Mucosa of rectum (tissue), 2 donors: ENCODE data around the gene BCL11A.
A peak's percentile ranks its signal among the peaks of the same experiment; 100 is the strongest.

Source experiments
- H3K27ac ChIP-seq, 2 donors: one replicate each; pipeline ENCODE4 v1.7.0; 2013; ENCODE audit warnings: inconsistent platforms in 2 of 2, low read depth in 2 of 2, low read length in 2 of 2
- H3K27me3 ChIP-seq, 2 donors: one replicate each; pipeline ENCODE4 v1.7.0; 2013; ENCODE audit warnings: low read length in 2 of 2; ENCODE audit not compliant: control insufficient read depth in 2 of 2, insufficient read depth in 2 of 2
- H3K36me3 ChIP-seq, 2 donors: one replicate each; pipeline ENCODE4 v1.7.0; 2013; ENCODE audit warnings: low read length in 2 of 2; ENCODE audit not compliant: control insufficient read depth in 2 of 2, insufficient read depth in 2 of 2
- H3K4me1 ChIP-seq, 2 donors: one replicate each; pipeline ENCODE4 v1.7.0; 2013; ENCODE audit warnings: low read length in 2 of 2, mild to moderate bottlenecking in 1 of 2; ENCODE audit not compliant: control insufficient read depth in 2 of 2, insufficient read depth in 2 of 2
- H3K4me3 ChIP-seq, 2 donors: one replicate each; pipeline ENCODE4 v1.7.0; 2013; ENCODE audit warnings: low read length in 2 of 2
- H3K9ac ChIP-seq, 2 donors: one replicate each; pipeline ENCODE4 v1.7.0; 2013; ENCODE audit warnings: low read length in 2 of 2, low read depth in 1 of 2, mild to moderate bottlenecking in 1 of 2
- H3K9me3 ChIP-seq, 2 donors: one replicate each; pipeline ENCODE4 v1.7.0; 2013; ENCODE audit warnings: low read length in 2 of 2; ENCODE audit not compliant: control insufficient read depth in 2 of 2
- donor health status: healthy.
- donor health status: Normal muscosa, but diverticular disease.

The BCL11A gene

GRCh38 chr2:60535685-60536312 is 17.7 kb downstream of the BCL11A start:
- H3K36me3 ChIP-seq = peaks cover 0 to 2% of the 10 kb centered on the region in 2 donors
- no peak overlapping the region for H3K4me3 ChIP-seq
- peaks cover 31 to 40% of the 10 kb centered on the region in 2 donors for H3K4me1 ChIP-seq
- peaks cover 0 to 3% of the 10 kb centered on the region in 2 donors for H3K27me3 ChIP-seq
- no peak overlapping the region for H3K9ac ChIP-seq
- no peaks in the 10 kb centered on the region for H3K9me3 ChIP-seq
- peak overlapping the region in 1 of 2 donors; percentile 20 for H3K27ac ChIP-seq

DNA sequence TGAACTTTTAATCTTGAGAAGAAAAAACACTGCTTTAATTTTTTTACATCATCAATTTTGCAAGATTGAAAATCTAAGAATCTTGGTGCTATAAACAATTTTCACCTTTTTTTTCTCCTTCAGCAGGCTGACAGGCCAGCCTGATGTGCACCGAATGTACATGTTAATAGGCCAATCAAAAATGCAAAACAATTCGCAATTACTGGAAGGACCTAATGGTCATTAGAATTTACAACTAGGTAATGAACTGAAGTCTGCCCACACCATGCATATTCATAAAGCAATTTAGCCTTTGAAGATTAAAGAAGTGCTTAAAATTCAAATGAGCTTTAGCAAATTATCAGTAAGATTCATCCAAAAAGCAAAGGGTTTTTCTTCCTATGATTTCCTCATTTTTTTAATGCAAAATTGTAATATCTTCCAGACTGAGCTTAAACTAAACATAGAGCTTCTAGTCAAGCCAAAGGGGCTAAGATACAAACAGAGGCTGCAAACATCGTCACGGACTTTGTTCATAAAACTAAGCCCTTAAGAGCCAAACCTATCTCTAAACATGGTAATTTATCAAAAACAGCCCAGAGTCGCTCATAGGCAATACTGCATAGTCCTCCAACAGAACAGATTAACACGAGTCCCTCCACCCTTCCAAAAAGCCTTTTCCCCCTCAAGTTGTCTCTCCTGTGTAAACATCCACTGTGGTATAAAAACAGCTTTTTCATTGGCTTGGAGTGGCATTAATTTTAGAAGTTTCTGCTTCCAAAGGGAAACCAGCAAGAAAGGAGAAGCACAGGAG is 18.4 kb downstream of the BCL11A start:
- Histone ChIP-seq H3K4me1 (peaks cover 34 to 47% of the 10 kb centered on the region in 2 donors), H3K9ac (peak overlapping the region in 1 of 2 donors; percentile 57), H3K27ac (peak overlapping the region; percentile 20 to 29), H3K9me3 (no peaks in the 10 kb centered on the region), H3K4me3 (no peak overlapping the region), H3K36me3 (no peaks in the 10 kb centered on the region), H3K27me3 (peaks cover 0 to 3% of the 10 kb centered on the region in 2 donors)

- Histone ChIP-seq H3K27ac (peak overlapping the region; percentile 17 to 29), H3K36me3 (no peaks in the 10 kb centered on the region), H3K4me3 (no peak overlapping the region), H3K4me1 (peaks cover 43 to 56% of the 10 kb centered on the region in 2 donors), H3K27me3 (peaks cover 0 to 3% of the 10 kb centered on the region in 2 donors), H3K9ac (no peak overlapping the region), H3K9me3 (no peaks in the 10 kb centered on the region)
Measured at GRCh38 chr2:60534052-60534685, 19.3 kb downstream of the BCL11A start.

- peak overlapping the region; percentile 18 to 29 for H3K27ac ChIP-seq
- H3K4me3 ChIP-seq = no peak overlapping the region
- peaks cover 50 to 59% of the 10 kb centered on the region in 2 donors for H3K4me1 ChIP-seq
- H3K9me3 ChIP-seq = no peaks in the 10 kb centered on the region
- H3K36me3 ChIP-seq = no peaks in the 10 kb centered on the region
- peaks cover 0 to 3% of the 10 kb centered on the region in 2 donors for H3K27me3 ChIP-seq
- H3K9ac ChIP-seq = no peak overlapping the region
Measured at GRCh38 chr2:60533101-60534051, 20.1 kb downstream of the BCL11A start.

DNA sequence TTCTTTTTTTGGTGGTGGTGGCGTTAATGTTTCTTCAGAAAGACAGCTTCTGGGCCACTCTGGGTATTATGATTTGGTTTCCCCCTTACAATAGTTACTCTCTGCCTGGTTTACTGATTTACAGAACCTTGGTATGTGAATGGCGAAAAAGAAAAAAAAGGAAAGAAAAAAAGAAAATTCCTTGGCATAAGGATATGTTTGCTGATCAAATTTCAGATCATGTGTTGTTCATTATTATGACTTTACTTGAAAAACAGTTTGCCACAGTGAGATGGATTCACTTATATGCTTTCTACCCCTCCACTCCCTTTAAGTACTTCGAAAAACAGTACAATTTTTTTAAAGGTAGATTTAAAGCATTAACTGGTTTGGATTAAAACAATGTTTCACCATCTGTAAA is 21.0 kb downstream of the BCL11A start:
- H3K9ac ChIP-seq = no peak overlapping the region
- H3K27me3 ChIP-seq = peaks cover 0 to 3% of the 10 kb centered on the region in 2 donors
- peak overlapping the region in 1 of 2 donors; percentile 73 for H3K27ac ChIP-seq
- H3K36me3 ChIP-seq = peaks cover 0 to 4% of the 10 kb centered on the region in 2 donors
- H3K4me3 ChIP-seq = no peak overlapping the region
- H3K4me1 ChIP-seq = peaks cover 52 to 54% of the 10 kb centered on the region in 2 donors
- H3K9me3 ChIP-seq = no peaks in the 10 kb centered on the region

DNA sequence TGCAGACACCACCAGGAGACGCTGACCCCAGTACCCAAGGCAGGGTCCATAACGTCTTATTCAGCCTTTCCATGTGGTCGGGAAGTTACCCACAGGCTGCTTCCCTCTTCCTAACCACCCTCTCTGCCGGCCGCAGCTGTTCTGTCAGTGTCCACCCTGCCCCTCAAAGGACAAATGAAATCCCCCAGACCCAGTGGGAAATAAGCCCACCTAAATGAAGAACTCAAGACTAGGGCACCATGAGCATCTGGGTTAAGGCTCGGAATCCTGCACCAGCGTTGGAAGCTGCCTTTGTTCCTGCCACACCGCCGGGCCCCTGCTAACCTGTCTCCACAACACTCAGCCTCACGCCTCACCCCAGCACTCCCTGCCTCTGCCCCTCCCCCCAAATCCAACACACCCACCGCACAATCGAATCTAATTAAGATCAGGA is 21.7 kb downstream of the BCL11A start:
- H3K36me3 ChIP-seq = peaks cover 0 to 4% of the 10 kb centered on the region in 2 donors
- H3K27me3 ChIP-seq = peaks cover 0 to 3% of the 10 kb centered on the region in 2 donors
- H3K27ac ChIP-seq = peak overlapping the region; percentile 68 to 73
- H3K4me3 ChIP-seq = peak overlapping the region in 1 of 2 donors; percentile 62
- H3K4me1 ChIP-seq = peaks cover 52 to 54% of the 10 kb centered on the region in 2 donors
- peak overlapping the region; percentile 35 to 49 for H3K9ac ChIP-seq
- no peaks in the 10 kb centered on the region for H3K9me3 ChIP-seq

DNA sequence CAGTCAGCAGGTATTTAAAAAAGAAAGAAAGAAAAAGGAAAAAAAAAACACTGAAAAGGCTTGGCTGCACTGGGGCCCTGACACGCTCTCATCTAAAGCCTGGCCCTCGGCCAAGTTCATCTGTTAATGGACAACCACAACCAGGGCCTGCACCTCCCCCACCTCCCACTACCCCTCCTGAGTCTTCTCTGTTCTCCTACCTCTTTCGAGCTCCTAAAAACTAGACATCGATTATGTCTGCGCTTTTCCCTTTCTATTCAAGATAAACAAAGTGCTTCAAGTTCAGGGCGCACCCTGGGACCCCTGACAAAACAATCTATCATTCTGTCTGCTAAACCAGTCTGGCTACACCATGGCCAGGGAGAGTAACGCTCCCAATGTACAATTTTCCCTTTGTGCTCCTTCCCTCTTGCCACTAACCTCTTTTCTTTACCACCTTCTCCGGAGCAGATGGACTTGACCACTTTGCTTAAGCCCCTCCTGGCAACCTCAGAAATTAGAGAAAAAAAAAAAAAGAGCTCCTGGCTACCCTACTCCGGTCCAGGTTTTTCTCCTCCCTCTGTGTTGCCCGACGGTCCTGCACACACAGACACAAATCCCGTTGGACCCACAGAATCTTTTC is 22.7 kb downstream of the BCL11A start:
- H3K27ac ChIP-seq = peak overlapping the region; percentile 72 to 81

GRCh38 chr2:60529785-60530627 is 23.4 kb downstream of the BCL11A start:
- no peaks in the 10 kb centered on the region for H3K9me3 ChIP-seq
- H3K27ac ChIP-seq = peak overlapping the region; percentile 72 to 81

More for the DNA sequence above, 22.7 kb downstream of the BCL11A start:
- Histone ChIP-seq H3K9ac (peak overlapping the region; percentile 54 to 55), H3K9me3 (no peaks in the 10 kb centered on the region), H3K27me3 (peaks cover 0 to 3% of the 10 kb centered on the region in 2 donors), H3K4me1 (peaks cover 52 to 54% of the 10 kb centered on the region in 2 donors), H3K36me3 (peaks cover 0 to 4% of the 10 kb centered on the region in 2 donors), H3K4me3 (peak overlapping the region; percentile 49 to 62)

More at GRCh38 chr2:60529785-60530627, 23.4 kb downstream of the BCL11A start:
- Histone ChIP-seq H3K9ac (peak overlapping the region; percentile 55 to 58), H3K4me1 (peaks cover 46 to 50% of the 10 kb centered on the region in 2 donors), H3K36me3 (peaks cover 0 to 4% of the 10 kb centered on the region in 2 donors), H3K27me3 (peaks cover 0 to 3% of the 10 kb centered on the region in 2 donors), H3K4me3 (peak overlapping the region; percentile 49 to 62)
